NCI-H748 (cell line): ENCODE data around the gene USF2.

ENCODE experiments used
- DNase-seq: peaks from one replicate; lab custom pipeline; 2025; ENCODE audit not compliant: unreplicated experiment; lab: John Stamatoyannopoulos, UW

The USF2 gene

DNA sequence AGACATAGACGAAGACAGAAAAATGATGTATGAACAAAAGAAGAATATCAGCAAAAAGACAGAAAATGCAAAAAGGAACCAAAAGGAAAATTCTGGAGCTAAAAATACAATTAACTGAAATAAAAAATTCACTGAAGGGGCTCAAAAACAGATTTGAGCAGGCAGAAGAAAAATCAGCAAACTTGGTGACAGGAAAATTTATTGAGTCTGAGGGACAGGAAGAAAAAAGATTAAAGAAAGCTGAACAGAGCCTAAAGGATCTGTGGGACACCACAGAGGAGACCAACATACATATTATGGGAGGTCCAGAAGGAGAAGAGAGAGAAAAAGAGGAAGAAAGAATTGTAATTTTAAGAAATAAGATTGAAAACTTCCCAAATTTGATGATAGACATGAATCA, 27.3 kb upstream of the USF2 start:
- DNase-seq: no peak

DNA sequence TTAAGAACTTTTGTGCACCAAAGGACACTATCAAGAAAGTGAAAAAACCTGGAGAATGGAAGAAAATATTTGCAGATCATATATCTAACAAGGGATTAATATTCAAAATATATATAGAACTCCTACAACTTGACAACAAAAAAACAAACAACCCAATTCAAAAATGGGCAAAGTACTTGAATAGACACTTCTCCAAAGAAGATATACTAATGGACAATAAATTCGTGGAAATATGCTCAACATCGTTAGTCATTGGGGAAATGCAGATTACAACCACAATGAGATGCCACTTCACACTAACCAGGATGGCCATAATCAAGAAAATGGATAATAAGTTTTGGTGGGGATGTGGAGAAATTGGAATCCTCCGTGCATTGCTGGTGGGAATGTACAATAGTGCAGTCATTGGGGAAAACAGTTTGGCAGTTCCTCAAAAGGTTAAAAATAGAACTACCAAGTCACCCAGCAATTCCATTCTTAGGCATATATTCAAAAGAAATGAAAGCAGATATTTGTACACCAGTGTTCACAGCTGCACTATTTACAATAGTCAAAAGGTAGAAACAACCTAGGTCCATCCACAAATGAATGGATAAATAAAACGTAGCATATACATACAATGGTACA, 22.2 kb upstream of the USF2 start:
- DNase-seq: no peak

GRCh38 chr19:35247526-35248309, 21.0 kb upstream of the USF2 start:
- peak; percentile 98 for DNase-seq

- DNase-seq: peak; percentile 99
Measured at GRCh38 chr19:35248310-35249145, 20.2 kb upstream of the USF2 start, which contains the start of gene LSR. TSS of gene LSR (plus strand) at chr19:35249002. CDS start at chr19:35249023, 21 bp downstream.

GRCh38 chr19:35249146-35249847, 19.5 kb upstream of the USF2 start:
- peak; percentile 64 for DNase-seq

DNA sequence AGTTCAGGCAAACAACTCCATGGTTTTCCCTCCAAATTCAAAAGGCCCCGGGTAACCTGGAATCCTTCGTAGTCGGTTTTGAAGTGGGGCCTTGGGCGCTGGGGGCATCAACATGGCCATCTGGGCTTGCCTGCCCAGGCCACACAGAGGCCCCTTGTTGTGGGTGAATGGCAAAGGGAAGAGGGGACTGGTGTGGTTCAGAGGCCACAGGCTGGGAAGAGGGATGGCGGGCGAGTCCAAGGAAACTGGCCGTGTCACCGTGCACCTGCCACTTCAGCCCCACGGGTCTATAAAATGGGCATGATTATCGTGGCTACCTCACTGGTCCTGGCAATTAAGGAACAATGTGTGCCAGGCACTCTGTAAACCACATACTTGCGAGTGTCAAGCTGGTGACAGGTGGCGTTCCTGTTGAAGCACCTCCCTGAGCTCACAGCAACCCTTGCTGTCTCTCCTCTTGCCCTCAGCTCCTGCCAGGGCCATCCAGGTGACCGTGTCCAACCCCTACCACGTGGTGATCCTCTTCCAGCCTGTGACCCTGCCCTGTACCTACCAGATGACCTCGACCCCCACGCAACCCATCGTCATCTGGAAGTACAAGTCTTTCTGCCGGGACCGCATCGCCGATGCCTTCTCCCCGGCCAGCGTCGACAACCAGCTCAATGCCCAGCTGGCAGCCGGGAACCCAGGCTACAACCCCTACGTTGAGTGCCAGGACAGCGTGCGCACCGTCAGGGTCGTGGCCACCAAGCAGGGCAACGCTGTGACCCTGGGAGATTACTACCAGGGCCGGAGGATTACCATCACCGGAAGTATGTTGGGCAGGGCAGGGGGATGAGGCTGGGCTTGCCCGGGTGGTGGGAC, 18.7 kb upstream of the USF2 start:
- DNase-seq: peak; percentile 37

DNA sequence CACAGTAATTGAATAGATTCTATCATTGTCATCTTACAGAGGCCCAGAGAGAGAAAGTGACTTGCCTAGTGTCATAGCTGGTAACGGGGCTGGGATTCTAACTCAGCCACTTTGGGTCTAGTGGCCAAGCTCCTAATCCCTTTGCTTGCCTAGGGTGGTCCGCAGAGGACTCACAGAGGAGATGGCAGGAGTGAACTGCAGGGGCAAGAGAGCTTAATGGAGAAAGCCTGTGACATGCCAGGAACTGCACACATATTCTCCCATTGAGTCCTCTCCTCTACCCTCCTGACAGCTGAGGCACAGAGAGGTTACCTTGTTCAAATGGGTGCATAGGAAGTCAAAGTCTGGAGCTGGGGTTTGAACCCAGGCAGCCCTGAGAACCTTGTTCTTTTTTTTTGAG, 17.3 kb upstream of the USF2 start:
- DNase-seq: no peak

DNA sequence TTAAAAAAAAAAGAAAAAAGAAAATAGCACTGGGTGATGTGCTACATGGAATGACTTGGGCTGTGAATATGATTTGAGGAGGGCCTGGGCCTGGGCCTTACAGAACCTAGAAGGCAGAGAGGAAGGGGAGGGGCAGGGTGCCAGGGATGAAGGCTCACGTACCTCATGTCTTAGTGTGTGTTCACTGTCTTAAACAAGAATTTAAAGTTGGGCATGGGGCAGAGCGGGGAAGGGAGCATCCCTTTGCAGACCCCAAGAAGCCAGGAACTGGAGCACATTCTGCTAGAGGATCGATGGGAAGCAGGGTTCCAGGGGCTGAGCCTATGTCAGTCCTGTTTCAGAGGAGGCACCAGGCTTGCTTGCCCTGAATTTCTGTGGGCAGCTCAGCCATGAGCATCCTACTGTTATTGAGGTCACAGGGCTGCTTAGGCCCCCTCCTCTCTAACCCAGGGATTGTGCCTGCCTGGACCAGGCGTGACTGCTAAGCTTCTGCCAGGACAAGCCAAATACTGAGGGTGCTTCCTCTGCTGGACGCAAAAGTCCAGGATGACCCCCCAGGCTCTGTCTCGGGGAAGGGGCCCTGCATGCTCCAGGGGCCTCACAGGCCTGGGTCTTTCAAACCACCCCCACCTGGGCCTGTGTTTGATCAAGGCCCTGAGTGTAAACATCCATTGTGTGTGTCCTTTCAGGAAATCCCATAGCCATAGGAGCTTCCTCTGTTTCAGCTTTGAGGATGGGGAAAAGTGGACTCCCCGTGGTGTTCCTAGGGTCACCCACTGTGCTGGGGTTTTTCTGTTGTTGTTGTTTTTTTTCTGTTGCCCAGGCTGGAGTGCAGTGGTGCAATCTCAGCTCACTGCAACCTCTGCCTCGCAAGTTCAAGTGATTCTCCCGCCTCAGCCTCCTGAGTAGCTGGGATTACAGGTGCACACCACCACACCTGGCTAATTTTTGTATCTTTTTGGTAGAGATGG, 15.2 kb upstream of the USF2 start:
- DNase-seq: peak; percentile 40

- DNase-seq: no peak
Measured at GRCh38 chr19:35254341-35255297, 14.1 kb upstream of the USF2 start.

GRCh38 chr19:35256566-35256965, 12.2 kb upstream of the USF2 start:
- DNase-seq: no peak

DNA sequence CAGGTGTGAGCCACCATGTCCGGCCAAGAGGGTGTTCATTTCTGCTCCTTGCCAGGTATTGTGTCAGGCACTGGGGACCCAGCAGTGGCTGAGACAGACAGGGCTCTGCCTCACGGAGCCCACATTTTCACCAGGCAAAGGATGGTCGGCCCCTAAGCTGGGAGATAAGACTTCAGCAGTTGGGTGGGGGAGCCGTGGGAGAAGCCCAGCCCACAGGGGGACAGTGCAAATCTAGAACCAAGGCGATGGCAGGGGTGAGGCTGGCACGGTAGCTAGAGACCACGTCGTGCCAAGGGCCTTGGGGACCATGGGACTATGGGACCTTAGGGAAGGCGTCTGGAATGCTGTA, 11.7 kb upstream of the USF2 start:
- no peak for DNase-seq

- no peak for DNase-seq
Measured at GRCh38 chr19:35260694-35261304, 8.0 kb upstream of the USF2 start.

- DNase-seq: no peak
Measured at GRCh38 chr19:35261356-35262100, 7.2 kb upstream of the USF2 start.

GRCh38 chr19:35262101-35262761, 6.5 kb upstream of the USF2 start:
- no peak for DNase-seq

- no peak for DNase-seq
Measured at GRCh38 chr19:35264268-35265125, 4.3 kb upstream of the USF2 start.
